DOHH2 (cell line): ENCODE results near the gene WWOX.

ENCODE experiments used
- H3F3A ChIP-seq: fragments of 200-600 bp; sonication (generic), shearing (Covaris generic); 2 replicates; pipeline ENCODE4 v1.6.0; 2016; ENCODE audit warnings: antibody characterized with exemption, mild to moderate bottlenecking; ENCODE audit not compliant: control insufficient read depth, insufficient read depth
- H3K27ac ChIP-seq: fragments of 200-600 bp; sonication (generic); 2 replicates; pipeline ENCODE4 v1.5.1; 2014; ENCODE audit warnings: low read depth, mild to moderate bottlenecking, low read length, moderate library complexity
- H3K27me3 ChIP-seq: fragments of 200-600 bp; sonication (generic); 2 replicates; pipeline ENCODE4 v1.6.1; 2014; ENCODE audit warnings: mild to moderate bottlenecking, low read length, mixed read lengths; ENCODE audit not compliant: control insufficient read depth
- H3K36me3 ChIP-seq: fragments of 200-600 bp; sonication (generic); 2 replicates; pipeline ENCODE4 v1.6.1; 2014; ENCODE audit warnings: mild to moderate bottlenecking, low read length, moderate library complexity, mixed read lengths; ENCODE audit not compliant: control insufficient read depth
- H3K4me1 ChIP-seq: fragments of 200-600 bp; sonication (generic); 2 replicates; pipeline ENCODE4 v1.6.1; 2014; ENCODE audit warnings: mild to moderate bottlenecking, low read length, mixed read lengths; ENCODE audit not compliant: control insufficient read depth
- H3K4me2 ChIP-seq: fragments of 200-600 bp; sonication (generic); 2 replicates; pipeline ENCODE4 v1.6.0; 2014; ENCODE audit warnings: mild to moderate bottlenecking, low read length, moderate library complexity
- H3K4me3 ChIP-seq: fragments of 200-600 bp; sonication (generic); 2 replicates; pipeline ENCODE4 v1.5.1; 2014; ENCODE audit warnings: mild to moderate bottlenecking, low read length, mixed read lengths
- H3K79me2 ChIP-seq: fragments of 200-600 bp; sonication (generic); 2 replicates; pipeline ENCODE4 v1.6.1; 2014; ENCODE audit warnings: mild to moderate bottlenecking, low read length, mixed read lengths; ENCODE audit not compliant: control insufficient read depth
- H3K9me2 ChIP-seq: fragments of 200-600 bp; sonication (generic); replicated peaks from 2 replicates; pipeline ENCODE4 v1.6.1; 2014; ENCODE audit warnings: mild to moderate bottlenecking, low read length, mixed read lengths; ENCODE audit not compliant: control insufficient read depth
- H3K9me3 ChIP-seq: fragments of 200-600 bp; sonication (generic); 2 replicates; pipeline ENCODE4 v1.6.1; 2014; ENCODE audit warnings: antibody characterized with exemption, low read length, mixed read lengths; ENCODE audit not compliant: control insufficient read depth, insufficient read depth
- H4K20me1 ChIP-seq: fragments of 200-600 bp; sonication (generic); 2 replicates; pipeline ENCODE4 v1.6.0; 2014; ENCODE audit warnings: low read depth, mild to moderate bottlenecking, antibody characterized with exemption, low read length, moderate library complexity; ENCODE audit not compliant: control insufficient read depth, insufficient read depth
- EZH2phosphoT487 ChIP-seq: fragments of 200-600 bp; sonication (generic); IDR thresholded peaks from 2 replicates; pipeline ENCODE4 v1.6.1; 2017; ENCODE audit warnings: borderline replicate concordance, mild to moderate bottlenecking, antibody characterized with exemption, low read length, moderate library complexity, mixed read lengths
- TF ChIP-seq, protein P1 (sequence below): fragments of 200-600 bp; sonication (generic); IDR thresholded peaks from one replicate; pipeline ENCODE4 v1.5.1; 2014; ENCODE audit warnings: antibody characterized with exemption, mild to moderate bottlenecking, low read depth, low read length; ENCODE audit not compliant: poor library complexity, severe bottlenecking

Gene WWOX

GRCh38 chr16:78292844-78293380 is 193.5 kb downstream of the WWOX start:
- Histone ChIP-seq H3K4me1 (no peaks in the 10 kb centered on the region), H3K4me3 (no peak overlapping the region), H3K27me3 (no peaks in the 10 kb centered on the region), H3K27ac (no peak overlapping the region), H3K36me3 (no peaks in the 10 kb centered on the region), H3K9me2 (no peaks in the 10 kb centered on the region), H3F3A (no peaks in the 10 kb centered on the region), H3K9me3 (no peaks in the 10 kb centered on the region), H3K4me2 (no peak overlapping the region), H3K79me2 (no peaks in the 10 kb centered on the region), H4K20me1 (no peaks in the 10 kb centered on the region)
- no peak for TF ChIP-seq EZH2phosphoT487
- TF ChIP-seq, protein P1, sequence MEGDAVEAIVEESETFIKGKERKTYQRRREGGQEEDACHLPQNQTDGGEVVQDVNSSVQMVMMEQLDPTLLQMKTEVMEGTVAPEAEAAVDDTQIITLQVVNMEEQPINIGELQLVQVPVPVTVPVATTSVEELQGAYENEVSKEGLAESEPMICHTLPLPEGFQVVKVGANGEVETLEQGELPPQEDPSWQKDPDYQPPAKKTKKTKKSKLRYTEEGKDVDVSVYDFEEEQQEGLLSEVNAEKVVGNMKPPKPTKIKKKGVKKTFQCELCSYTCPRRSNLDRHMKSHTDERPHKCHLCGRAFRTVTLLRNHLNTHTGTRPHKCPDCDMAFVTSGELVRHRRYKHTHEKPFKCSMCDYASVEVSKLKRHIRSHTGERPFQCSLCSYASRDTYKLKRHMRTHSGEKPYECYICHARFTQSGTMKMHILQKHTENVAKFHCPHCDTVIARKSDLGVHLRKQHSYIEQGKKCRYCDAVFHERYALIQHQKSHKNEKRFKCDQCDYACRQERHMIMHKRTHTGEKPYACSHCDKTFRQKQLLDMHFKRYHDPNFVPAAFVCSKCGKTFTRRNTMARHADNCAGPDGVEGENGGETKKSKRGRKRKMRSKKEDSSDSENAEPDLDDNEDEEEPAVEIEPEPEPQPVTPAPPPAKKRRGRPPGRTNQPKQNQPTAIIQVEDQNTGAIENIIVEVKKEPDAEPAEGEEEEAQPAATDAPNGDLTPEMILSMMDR = no peak

- Histone ChIP-seq H3K4me1 (no peaks in the 10 kb centered on the region), H3K27me3 (no peaks in the 10 kb centered on the region), H3K79me2 (no peaks in the 10 kb centered on the region), H4K20me1 (no peaks in the 10 kb centered on the region), H3K9me2 (no peaks in the 10 kb centered on the region), H3K4me2 (no peak overlapping the region), H3K9me3 (no peaks in the 10 kb centered on the region), H3K27ac (no peak overlapping the region), H3K4me3 (no peak overlapping the region), H3K36me3 (no peaks in the 10 kb centered on the region), H3F3A (no peaks in the 10 kb centered on the region)
- TF ChIP-seq, protein P1 = no peak
- TF ChIP-seq EZH2phosphoT487 = no peak
Observed at GRCh38 chr16:78294538-78295225, 195.2 kb downstream of the WWOX start.

GRCh38 chr16:78297066-78297666 is 197.7 kb downstream of the WWOX start:
- Histone ChIP-seq H4K20me1 (no peaks in the 10 kb centered on the region), H3K79me2 (no peaks in the 10 kb centered on the region), H3K4me3 (no peak overlapping the region), H3K4me2 (no peak overlapping the region), H3K9me2 (no peaks in the 10 kb centered on the region), H3K36me3 (no peaks in the 10 kb centered on the region), H3K4me1 (no peaks in the 10 kb centered on the region), H3K27ac (no peak overlapping the region), H3F3A (no peaks in the 10 kb centered on the region), H3K9me3 (no peaks in the 10 kb centered on the region), H3K27me3 (no peaks in the 10 kb centered on the region)
- no peak for TF ChIP-seq EZH2phosphoT487
- TF ChIP-seq, protein P1 = no peak
